HCT116 (cell line): ENCODE data around the gene ZC3HAV1. TPM values are rescaled to one million over a fixed set of nuclear protein-coding genes. Genes with fewer than 3 reads are reported as not detected.

Experiments used
- ATAC-seq: fragments of 200-7000 bp; cut with Tn5 transposase; 2 replicates; pipeline ENCODE4 v1.9.1; 2020; ENCODE audit warnings: mild to moderate bottlenecking, moderate library complexity
- BruUV-seq: library from RNA; stranded (reverse); fragments of 400-500 nt; replicated peaks from 2 replicates; lab custom pipeline; 2021; lab: Mats Ljungman, UMichigan
- CTCF ChIA-PET: fragments of 300-600 bp; sonication (Branson Sonifier 250); formaldehyde crosslinking; loops from one replicate; lab custom pipeline; 2021; ENCODE audit warnings: antibody characterized with exemption; lab: Charles Lee
- POLR2A ChIA-PET: fragments of 300-600, 350-600 bp; sonication (Branson Sonifier 250); formaldehyde crosslinking; loops from one replicate; lab custom pipeline; 2021; ENCODE audit warnings: antibody characterized with exemption; lab: Charles Lee
- RAD21 ChIA-PET, 2 experiments: fragments of 300-600 bp; sonication (Branson Sonifier 250); formaldehyde crosslinking; loops; one replicate each; lab custom pipeline; 2023; ENCODE audit warnings: low total read pairs in 2 of 2; ENCODE audit not compliant: uncharacterized antibody in 2 of 2, unreplicated experiment in 2 of 2, low non-redundant PET in 1 of 2; lab: Charles Lee
- DNase-seq: peaks from one replicate; pipeline ENCODE4 v3.0.0-alpha.2; 2010; ENCODE audit warnings: low read depth, low spot score
- H2AFZ ChIP-seq: fragments of 200-600 bp; shearing (Covaris generic), sonication (generic); 2 replicates; pipeline ENCODE4 v1.6.1; 2017; ENCODE audit warnings: low read depth, mixed run types, mixed read lengths, antibody characterized with exemption, low read length; ENCODE audit not compliant: poor library complexity, severe bottlenecking
- H3K27ac ChIP-seq: 2 replicates; pipeline ENCODE4 v1.5.1; 2012; ENCODE audit warnings: low read depth, low read length
- H3K27me3 ChIP-seq: fragments of 200-600 bp; sonication (generic); 2 replicates; pipeline ENCODE4 v1.6.1; 2016; ENCODE audit warnings: mixed run types, low read length, mixed read lengths; ENCODE audit not compliant: insufficient read depth
- H3K36me3 ChIP-seq, 2 experiments: fragments of 200-500 bp in 1 of 2; fragments of 200-600 bp in 1 of 2; sonication (Bioruptor generic) in 1 of 2; sonication (generic) in 1 of 2; 2 replicates each; pipeline versions ENCODE4 v1.5.1 to v1.6.1; 2014 to 2016; ENCODE audit warnings: low read length in 2 of 2, inconsistent platforms in 1 of 2, mixed read lengths in 1 of 2, mixed run types in 1 of 2; ENCODE audit not compliant: insufficient read depth in 2 of 2, control insufficient read depth in 1 of 2
- H3K4me1 ChIP-seq, 2 experiments: fragments of 200-600 bp in 1 of 2; sonication (generic) in 1 of 2; 2 replicates each; pipeline versions ENCODE4 v1.5.1 to v1.6.1; 2012 to 2017; ENCODE audit warnings: low read length in 2 of 2, inconsistent platforms in 1 of 2, mild to moderate bottlenecking in 1 of 2, mixed read lengths in 1 of 2, mixed run types in 1 of 2, moderate library complexity in 1 of 2; ENCODE audit not compliant: insufficient read depth in 2 of 2, control insufficient read depth in 1 of 2
- H3K4me2 ChIP-seq: fragments of 200-600 bp; sonication (generic); 2 replicates; pipeline ENCODE4 v1.6.1; 2017; ENCODE audit warnings: mixed run types, low read length, mixed read lengths
- H3K4me3 ChIP-seq, 2 experiments: fragments of 200-600 bp in 1 of 2; sonication (generic) in 1 of 2; replicated peaks in 1 of 2; 2 replicates each; pipeline ENCODE4 v1.5.1; 2011 to 2016; ENCODE audit warnings: low read length in 2 of 2, control low read depth in 1 of 2, low read depth in 1 of 2, mild to moderate bottlenecking in 1 of 2, mixed read lengths in 1 of 2, mixed run types in 1 of 2
- H3K79me2 ChIP-seq: fragments of 200-600 bp; sonication (generic); 2 replicates; pipeline ENCODE4 v1.6.1; 2017; ENCODE audit warnings: mild to moderate bottlenecking, mixed run types, low read length, moderate library complexity, mixed read lengths; ENCODE audit not compliant: insufficient read depth
- H3K9ac ChIP-seq: fragments of 200-600 bp; sonication (generic); 2 replicates; pipeline ENCODE4 v1.6.1; 2016; ENCODE audit warnings: low read length, mixed read lengths
- H3K9me2 ChIP-seq: fragments of 200-600 bp; sonication (generic), shearing (Covaris generic); 2 replicates; pipeline ENCODE4 v1.6.1; 2017; ENCODE audit warnings: mixed run types, mild to moderate bottlenecking, moderate library complexity; ENCODE audit not compliant: insufficient read depth
- H3K9me3 ChIP-seq, 2 experiments: fragments of 200-500 bp in 1 of 2; fragments of 200-600 bp in 1 of 2; sonication (Bioruptor generic) in 1 of 2; sonication (generic) in 1 of 2; 2 replicates each; pipeline ENCODE4 v1.6.1; 2014 to 2017; ENCODE audit warnings: low read length in 2 of 2, mixed read lengths in 2 of 2, inconsistent platforms in 1 of 2, low read depth in 1 of 2, mild to moderate bottlenecking in 1 of 2, mixed run types in 1 of 2, moderate library complexity in 1 of 2; ENCODE audit not compliant: control insufficient read depth in 1 of 2, insufficient read depth in 1 of 2
- H4K20me1 ChIP-seq: fragments of 200-600 bp; sonication (generic), shearing (Covaris generic); 2 replicates; pipeline ENCODE4 v1.6.1; 2017; ENCODE audit warnings: mixed run types, mild to moderate bottlenecking, moderate library complexity; ENCODE audit not compliant: insufficient read depth
- CEBPB ChIP-seq: IDR thresholded peaks from 2 replicates; pipeline ENCODE4 v1.6.1; 2012; ENCODE audit warnings: low read depth
- EGR1 ChIP-seq: IDR thresholded peaks from 2 replicates; pipeline ENCODE4 v1.6.1; 2012; ENCODE audit warnings: low read depth
- ELF1 ChIP-seq: IDR thresholded peaks from 2 replicates; pipeline ENCODE4 v1.6.1; 2012; ENCODE audit warnings: low read depth, borderline replicate concordance
- EZH2 ChIP-seq: fragments of 200-600 bp; sonication (generic); IDR thresholded peaks from 2 replicates; pipeline ENCODE4 v1.6.1; 2017; ENCODE audit warnings: antibody characterized with exemption, mixed run types
- EZH2phosphoT487 ChIP-seq: fragments of 200-600 bp; IDR thresholded peaks from 2 replicates; pipeline ENCODE4 v1.6.1; 2018; ENCODE audit warnings: antibody characterized with exemption, borderline replicate concordance
- FOSL1 ChIP-seq: IDR thresholded peaks from 2 replicates; pipeline ENCODE4 v1.6.1; 2012; ENCODE audit warnings: low read depth
- JUND ChIP-seq: IDR thresholded peaks from 2 replicates; pipeline ENCODE4 v1.6.1; 2012
- POLR2A ChIP-seq: IDR thresholded peaks from 2 replicates; pipeline ENCODE4 v1.7.0; 2011; ENCODE audit warnings: borderline replicate concordance; ENCODE audit not compliant: insufficient read depth, insufficient read length; ENCODE audit errors: extremely low read depth
- RAD21 ChIP-seq: IDR thresholded peaks from 2 replicates; pipeline ENCODE4 v1.6.1; 2012; ENCODE audit warnings: low read depth, mild to moderate bottlenecking
- SIN3A ChIP-seq: IDR thresholded peaks from 2 replicates; pipeline ENCODE4 v1.6.1; 2012; ENCODE audit warnings: low read depth
- SP1 ChIP-seq: IDR thresholded peaks from 2 replicates; pipeline ENCODE4 v1.6.1; 2012; ENCODE audit warnings: low read depth
- SRF ChIP-seq: IDR thresholded peaks from 2 replicates; pipeline ENCODE4 v1.6.1; 2012; ENCODE audit warnings: low read depth
- TCF7L2 ChIP-seq: IDR thresholded peaks from 2 replicates; pipeline ENCODE4 v1.7.0; 2011; ENCODE audit warnings: borderline replicate concordance, inconsistent platforms; ENCODE audit not compliant: insufficient read depth, insufficient read length; ENCODE audit errors: extremely low read depth
- YY1 ChIP-seq: IDR thresholded peaks from 2 replicates; pipeline ENCODE4 v1.6.1; 2011; ENCODE audit warnings: low read length, low read depth, moderate library complexity, mild to moderate bottlenecking; ENCODE audit not compliant: insufficient replicate concordance; ENCODE audit errors: extremely low read depth
- ZNF274 ChIP-seq: fragments of 200-500 bp; sonication (Bioruptor generic); IDR thresholded peaks from 2 replicates; pipeline ENCODE4 v1.6.1; 2014; ENCODE audit warnings: mild to moderate bottlenecking, low read depth, low read length, inconsistent platforms
- intact Hi-C: fragments of 100-400 bp; cut with micrococcal nuclease; formaldehyde crosslinking; loops from 2 replicates; pipeline ENCODE4 v1.10.0; 2022
- total RNA-seq: library from RNA; stranded (reverse); gene quantifications from one replicate; pipeline ENCODE4 v1.2.1, GENCODE V29; 2021; ENCODE audit not compliant: unreplicated experiment
- TF ChIP-seq, protein P1 (sequence below): IDR thresholded peaks from 2 replicates; pipeline ENCODE4 v1.6.1; 2011; ENCODE audit warnings: mild to moderate bottlenecking, low read length, moderate library complexity; ENCODE audit not compliant: insufficient replicate concordance; ENCODE audit errors: extremely low read depth
- TF ChIP-seq, protein P2 (sequence below): IDR thresholded peaks from 2 replicates; pipeline ENCODE4 v1.6.1; 2012; ENCODE audit warnings: low read depth
- TF ChIP-seq, protein P3 (sequence below), 3 experiments: fragments of 200-600 bp in 1 of 3; sonication (generic) in 1 of 3; IDR thresholded peaks in 2 of 3; conservative IDR thresholded peaks in 1 of 3; 2 replicates each; pipeline ENCODE4 v1.5.1; 2012 to 2017; ENCODE audit warnings: low read depth in 2 of 3, low read length in 2 of 3, antibody characterized with exemption in 1 of 3, borderline replicate concordance in 1 of 3, control low read depth in 1 of 3, mild to moderate bottlenecking in 1 of 3, mixed read lengths in 1 of 3, mixed run types in 1 of 3, moderate library complexity in 1 of 3; ENCODE audit not compliant: insufficient read depth in 1 of 3
- TF ChIP-seq, protein P4 (sequence below): IDR thresholded peaks from 2 replicates; pipeline ENCODE4 v1.6.1; 2012
- TF ChIP-seq, protein P5 (sequence below): IDR thresholded peaks from 2 replicates; pipeline ENCODE4 v1.6.1; 2012

The ZC3HAV1 gene
- total RNA-seq, 1 experiment from 2014 or later = 23.7 TPM

DNA sequence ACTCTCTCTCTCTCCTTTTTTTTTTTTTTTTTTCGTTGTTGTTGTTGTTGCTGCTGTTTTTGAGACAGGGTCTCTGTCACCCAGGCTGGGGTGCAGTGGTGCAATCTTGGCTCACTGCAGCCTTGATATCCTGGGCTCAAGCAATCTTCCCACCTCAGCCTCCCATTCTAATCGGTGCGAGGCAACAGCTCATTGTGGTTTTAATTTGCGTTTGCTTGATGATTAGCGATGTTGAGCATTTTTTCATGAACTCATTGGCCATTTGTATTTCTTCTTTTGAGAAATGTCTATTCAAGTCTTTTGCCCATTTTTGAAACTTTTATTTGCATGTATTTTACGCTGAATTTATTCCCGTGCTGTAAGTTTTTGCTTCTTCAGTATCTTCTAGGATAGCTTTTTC, 60.4 kb downstream of the ZC3HAV1 start:
- POLR2A ChIA-PET = no interaction called here
- no peaks in the 10 kb centered on the region for H3K9me2 ChIP-seq

More for the DNA sequence above, 60.4 kb downstream of the ZC3HAV1 start:
- RAD21 ChIA-PET = no interaction called here
- H3K79me2 ChIP-seq = no peaks in the 10 kb centered on the region
- H3K27ac ChIP-seq = no peak overlapping the region
- DNase-seq (no peak), ATAC-seq (no peak)
- no peaks in the 10 kb centered on the region for H3K4me1 ChIP-seq
- no peaks in the 10 kb centered on the region for H4K20me1 ChIP-seq
- no peaks in the 10 kb centered on the region for H3K27me3 ChIP-seq
- no peaks in the 10 kb centered on the region for H3K9me3 ChIP-seq
- H3K4me2 ChIP-seq = no peak overlapping the region
- no peak overlapping the region for H3K4me3 ChIP-seq
- CTCF ChIA-PET = interaction anchor here (1.5 kb wide), 1 partner anchor 163 kb away, joined by 3 read pairs; no protein-coding TSS in a partner anchor
- no peak overlapping the region for H2AFZ ChIP-seq
- BruUV-seq = no TSS peak
- intact Hi-C loops = no loop called here
- peaks cover 10 to 30% of the 10 kb centered on the region in 2 experiments for H3K36me3 ChIP-seq
- TF ChIP-seq ZNF274 (no peak), RAD21 (no peak), SP1 (no peak), SIN3A (no peak), SRF (no peak), POLR2A (no peak), JUND (no peak), TCF7L2 (no peak), CEBPB (no peak), YY1 (no peak), EZH2 (no peak), FOSL1 (no peak), EGR1 (no peak), ELF1 (no peak), EZH2phosphoT487 (no peak)
- TF ChIP-seq, protein P1, sequence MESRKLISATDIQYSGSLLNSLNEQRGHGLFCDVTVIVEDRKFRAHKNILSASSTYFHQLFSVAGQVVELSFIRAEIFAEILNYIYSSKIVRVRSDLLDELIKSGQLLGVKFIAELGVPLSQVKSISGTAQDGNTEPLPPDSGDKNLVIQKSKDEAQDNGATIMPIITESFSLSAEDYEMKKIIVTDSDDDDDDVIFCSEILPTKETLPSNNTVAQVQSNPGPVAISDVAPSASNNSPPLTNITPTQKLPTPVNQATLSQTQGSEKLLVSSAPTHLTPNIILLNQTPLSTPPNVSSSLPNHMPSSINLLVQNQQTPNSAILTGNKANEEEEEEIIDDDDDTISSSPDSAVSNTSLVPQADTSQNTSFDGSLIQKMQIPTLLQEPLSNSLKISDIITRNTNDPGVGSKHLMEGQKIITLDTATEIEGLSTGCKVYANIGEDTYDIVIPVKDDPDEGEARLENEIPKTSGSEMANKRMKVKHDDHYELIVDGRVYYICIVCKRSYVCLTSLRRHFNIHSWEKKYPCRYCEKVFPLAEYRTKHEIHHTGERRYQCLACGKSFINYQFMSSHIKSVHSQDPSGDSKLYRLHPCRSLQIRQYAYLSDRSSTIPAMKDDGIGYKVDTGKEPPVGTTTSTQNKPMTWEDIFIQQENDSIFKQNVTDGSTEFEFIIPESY = no peak
- TF ChIP-seq, protein P2, sequence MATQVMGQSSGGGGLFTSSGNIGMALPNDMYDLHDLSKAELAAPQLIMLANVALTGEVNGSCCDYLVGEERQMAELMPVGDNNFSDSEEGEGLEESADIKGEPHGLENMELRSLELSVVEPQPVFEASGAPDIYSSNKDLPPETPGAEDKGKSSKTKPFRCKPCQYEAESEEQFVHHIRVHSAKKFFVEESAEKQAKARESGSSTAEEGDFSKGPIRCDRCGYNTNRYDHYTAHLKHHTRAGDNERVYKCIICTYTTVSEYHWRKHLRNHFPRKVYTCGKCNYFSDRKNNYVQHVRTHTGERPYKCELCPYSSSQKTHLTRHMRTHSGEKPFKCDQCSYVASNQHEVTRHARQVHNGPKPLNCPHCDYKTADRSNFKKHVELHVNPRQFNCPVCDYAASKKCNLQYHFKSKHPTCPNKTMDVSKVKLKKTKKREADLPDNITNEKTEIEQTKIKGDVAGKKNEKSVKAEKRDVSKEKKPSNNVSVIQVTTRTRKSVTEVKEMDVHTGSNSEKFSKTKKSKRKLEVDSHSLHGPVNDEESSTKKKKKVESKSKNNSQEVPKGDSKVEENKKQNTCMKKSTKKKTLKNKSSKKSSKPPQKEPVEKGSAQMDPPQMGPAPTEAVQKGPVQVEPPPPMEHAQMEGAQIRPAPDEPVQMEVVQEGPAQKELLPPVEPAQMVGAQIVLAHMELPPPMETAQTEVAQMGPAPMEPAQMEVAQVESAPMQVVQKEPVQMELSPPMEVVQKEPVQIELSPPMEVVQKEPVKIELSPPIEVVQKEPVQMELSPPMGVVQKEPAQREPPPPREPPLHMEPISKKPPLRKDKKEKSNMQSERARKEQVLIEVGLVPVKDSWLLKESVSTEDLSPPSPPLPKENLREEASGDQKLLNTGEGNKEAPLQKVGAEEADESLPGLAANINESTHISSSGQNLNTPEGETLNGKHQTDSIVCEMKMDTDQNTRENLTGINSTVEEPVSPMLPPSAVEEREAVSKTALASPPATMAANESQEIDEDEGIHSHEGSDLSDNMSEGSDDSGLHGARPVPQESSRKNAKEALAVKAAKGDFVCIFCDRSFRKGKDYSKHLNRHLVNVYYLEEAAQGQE = no peak
- TF ChIP-seq, protein P3, sequence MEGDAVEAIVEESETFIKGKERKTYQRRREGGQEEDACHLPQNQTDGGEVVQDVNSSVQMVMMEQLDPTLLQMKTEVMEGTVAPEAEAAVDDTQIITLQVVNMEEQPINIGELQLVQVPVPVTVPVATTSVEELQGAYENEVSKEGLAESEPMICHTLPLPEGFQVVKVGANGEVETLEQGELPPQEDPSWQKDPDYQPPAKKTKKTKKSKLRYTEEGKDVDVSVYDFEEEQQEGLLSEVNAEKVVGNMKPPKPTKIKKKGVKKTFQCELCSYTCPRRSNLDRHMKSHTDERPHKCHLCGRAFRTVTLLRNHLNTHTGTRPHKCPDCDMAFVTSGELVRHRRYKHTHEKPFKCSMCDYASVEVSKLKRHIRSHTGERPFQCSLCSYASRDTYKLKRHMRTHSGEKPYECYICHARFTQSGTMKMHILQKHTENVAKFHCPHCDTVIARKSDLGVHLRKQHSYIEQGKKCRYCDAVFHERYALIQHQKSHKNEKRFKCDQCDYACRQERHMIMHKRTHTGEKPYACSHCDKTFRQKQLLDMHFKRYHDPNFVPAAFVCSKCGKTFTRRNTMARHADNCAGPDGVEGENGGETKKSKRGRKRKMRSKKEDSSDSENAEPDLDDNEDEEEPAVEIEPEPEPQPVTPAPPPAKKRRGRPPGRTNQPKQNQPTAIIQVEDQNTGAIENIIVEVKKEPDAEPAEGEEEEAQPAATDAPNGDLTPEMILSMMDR (IDR thresholded peaks at IDR 0.05 in 2 of 3, conservative IDR thresholded peaks at IDR 0.05 in 1 of 3; ENCODE audit: borderline replicate concordance in 1 of 3, insufficient read depth in 1 of 3, low read depth in 2 of 3, low read length in 2 of 3) = no peak
- TF ChIP-seq, protein P4, sequence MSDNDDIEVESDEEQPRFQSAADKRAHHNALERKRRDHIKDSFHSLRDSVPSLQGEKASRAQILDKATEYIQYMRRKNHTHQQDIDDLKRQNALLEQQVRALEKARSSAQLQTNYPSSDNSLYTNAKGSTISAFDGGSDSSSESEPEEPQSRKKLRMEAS = no peak
- TF ChIP-seq, protein P5, sequence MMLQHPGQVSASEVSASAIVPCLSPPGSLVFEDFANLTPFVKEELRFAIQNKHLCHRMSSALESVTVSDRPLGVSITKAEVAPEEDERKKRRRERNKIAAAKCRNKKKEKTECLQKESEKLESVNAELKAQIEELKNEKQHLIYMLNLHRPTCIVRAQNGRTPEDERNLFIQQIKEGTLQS = no peak
- no peak overlapping the region for H3K9ac ChIP-seq
